PC-3 (cell line): ENCODE measurements around the gene KATNAL1. TPM values are rescaled to one million over a fixed set of nuclear protein-coding genes. Genes with fewer than 3 reads are reported as not detected.

Experiments
- ATAC-seq: fragments of 200-7000 bp; cut with Tn5 transposase; 2 replicates; pipeline ENCODE4 v1.9.1; 2020; ENCODE audit warnings: mild to moderate bottlenecking, moderate library complexity
- Bru-seq: library from RNA; stranded (reverse); fragments of 400-500 nt; gene quantifications from one replicate; lab custom pipeline; 2021; lab: Mats Ljungman, UMichigan
- BruChase-seq, 2 experiments: library from RNA; stranded (reverse); fragments of 400-500 nt; gene quantifications; one replicate each; lab custom pipeline; 2021; lab: Mats Ljungman, UMichigan
- BruUV-seq: library from RNA; stranded (reverse); fragments of 400-500 nt; replicated peaks from 2 replicates; lab custom pipeline; 2021; lab: Mats Ljungman, UMichigan
- CTCF ChIA-PET: fragments of 300-600 bp; sonication (Branson Sonifier 250); formaldehyde crosslinking; loops from one replicate; lab custom pipeline; 2022; ENCODE audit warnings: antibody characterized with exemption; lab: Charles Lee
- POLR2A ChIA-PET: fragments of 300-600 bp; sonication (Branson Sonifier 250); formaldehyde crosslinking; loops from one replicate; lab custom pipeline; 2022; ENCODE audit warnings: antibody characterized with exemption; ENCODE audit not compliant: unreplicated experiment; lab: Charles Lee
- DNase-seq: peaks from one replicate; pipeline ENCODE4 v3.0.0-alpha.2; 2015
- H2AFZ ChIP-seq: fragments of 300-600 bp; sonication (generic); 2 replicates; pipeline ENCODE4 v1.6.0; 2016; ENCODE audit warnings: antibody characterized with exemption, low read length
- H3F3A ChIP-seq: fragments of 300-600 bp; sonication (generic); one replicate; pipeline ENCODE4 v1.6.0; 2017; ENCODE audit warnings: antibody characterized with exemption, low read length, control low read depth, mild to moderate bottlenecking; ENCODE audit not compliant: unreplicated experiment
- H3K27ac ChIP-seq: fragments of 300-600 bp; sonication (generic); 2 replicates; pipeline ENCODE4 v1.5.1; 2016; ENCODE audit warnings: mild to moderate bottlenecking, low read length
- H3K27me3 ChIP-seq: fragments of 300-600 bp; sonication (generic); 2 replicates; pipeline ENCODE4 v1.6.1; 2016; ENCODE audit warnings: low read length, mixed read lengths
- H3K36me3 ChIP-seq: fragments of 300-600 bp; sonication (generic); 2 replicates; pipeline ENCODE4 v1.6.1; 2016; ENCODE audit warnings: low read depth, mixed run types, low read length, mixed read lengths
- H3K4me1 ChIP-seq: fragments of 300-600 bp; sonication (generic); 2 replicates; pipeline ENCODE4 v1.5.1; 2016; ENCODE audit warnings: low read length; ENCODE audit not compliant: insufficient read depth
- H3K4me2 ChIP-seq: fragments of 300-600 bp; sonication (generic); 2 replicates; pipeline ENCODE4 v1.6.0; 2016; ENCODE audit warnings: low read length
- H3K4me3 ChIP-seq: fragments of 300-600 bp; sonication (generic); 2 replicates; pipeline ENCODE4 v1.5.1; 2016; ENCODE audit warnings: mild to moderate bottlenecking, low read length, mixed read lengths
- H3K79me2 ChIP-seq: fragments of 300-600 bp; sonication (generic); 2 replicates; pipeline ENCODE4 v1.6.1; 2017; ENCODE audit warnings: low read length, mixed read lengths
- H3K9ac ChIP-seq: fragments of 300-600 bp; sonication (generic); 2 replicates; pipeline ENCODE4 v1.6.0; 2016; ENCODE audit warnings: mild to moderate bottlenecking, low read length
- H3K9me2 ChIP-seq: fragments of 300-600 bp; sonication (generic); replicated peaks from 2 replicates; pipeline ENCODE4 v1.6.1; 2016; ENCODE audit warnings: mixed run types, low read length, mixed read lengths
- H3K9me3 ChIP-seq: fragments of 300-600 bp; sonication (generic); 2 replicates; pipeline ENCODE4 v1.6.1; 2016; ENCODE audit warnings: low read length, mixed read lengths
- H4K20me1 ChIP-seq: fragments of 300-600 bp; sonication (generic); 2 replicates; pipeline ENCODE4 v1.6.1; 2016; ENCODE audit warnings: low read length, mixed read lengths
- EZH2 ChIP-seq: fragments of 300-600 bp; sonication (generic); IDR thresholded peaks from one replicate; pipeline ENCODE4 v1.6.1; 2017; ENCODE audit warnings: antibody characterized with exemption, mild to moderate bottlenecking, low read length; ENCODE audit not compliant: unreplicated experiment
- EZH2phosphoT487 ChIP-seq: fragments of 300-600 bp; sonication (generic); IDR thresholded peaks from 2 replicates; pipeline ENCODE4 v1.6.1; 2018; ENCODE audit warnings: mild to moderate bottlenecking, antibody characterized with exemption, low read length, borderline replicate concordance
- intact Hi-C: fragments of 100-400 bp; cut with micrococcal nuclease; formaldehyde crosslinking; loops from 2 replicates; pipeline ENCODE4 v1.9.0; 2023
- long read RNA-seq: library from polyadenylated mRNA; unstranded; transcript quantifications from one replicate; pipeline ENCODE4 v2.0.0, GENCODE V29; 2021; ENCODE audit not compliant: unreplicated experiment
- total RNA-seq: library from RNA; depleted of rRNA; stranded (reverse); fragments of >200 nt; gene quantifications from 2 replicates; pipeline ENCODE4 v1.2.3, GENCODE V29; 2014; rRNA removed
- TF ChIP-seq, protein P1 (sequence below): fragments of 300-600 bp; sonication (generic); conservative IDR thresholded peaks from 2 replicates; pipeline ENCODE4 v1.5.1; 2017; ENCODE audit warnings: antibody characterized with exemption, low read depth, mild to moderate bottlenecking, low read length

KATNAL1 gene
- 4.1 and 4.3 TPM in 2 replicates for total RNA-seq
- Bru-seq, nascent RNA: percentile 56 among the genes with signal in this experiment
- percentile 49 among the genes with signal in this experiment for BruChase-seq, experiment 1, labeled RNA remaining after a 6-hour chase
- percentile 46 among the genes with signal in this experiment for BruChase-seq, experiment 2, labeled RNA remaining after a 2-hour chase
- long read RNA-seq, full-length matches to known transcripts: 3 of 4 reads
- long read RNA-seq, partial matches to known transcripts: 0 of 4 reads
- long read RNA-seq, other reads (novel, unspliced or antisense): 1 of 4 reads

DNA sequence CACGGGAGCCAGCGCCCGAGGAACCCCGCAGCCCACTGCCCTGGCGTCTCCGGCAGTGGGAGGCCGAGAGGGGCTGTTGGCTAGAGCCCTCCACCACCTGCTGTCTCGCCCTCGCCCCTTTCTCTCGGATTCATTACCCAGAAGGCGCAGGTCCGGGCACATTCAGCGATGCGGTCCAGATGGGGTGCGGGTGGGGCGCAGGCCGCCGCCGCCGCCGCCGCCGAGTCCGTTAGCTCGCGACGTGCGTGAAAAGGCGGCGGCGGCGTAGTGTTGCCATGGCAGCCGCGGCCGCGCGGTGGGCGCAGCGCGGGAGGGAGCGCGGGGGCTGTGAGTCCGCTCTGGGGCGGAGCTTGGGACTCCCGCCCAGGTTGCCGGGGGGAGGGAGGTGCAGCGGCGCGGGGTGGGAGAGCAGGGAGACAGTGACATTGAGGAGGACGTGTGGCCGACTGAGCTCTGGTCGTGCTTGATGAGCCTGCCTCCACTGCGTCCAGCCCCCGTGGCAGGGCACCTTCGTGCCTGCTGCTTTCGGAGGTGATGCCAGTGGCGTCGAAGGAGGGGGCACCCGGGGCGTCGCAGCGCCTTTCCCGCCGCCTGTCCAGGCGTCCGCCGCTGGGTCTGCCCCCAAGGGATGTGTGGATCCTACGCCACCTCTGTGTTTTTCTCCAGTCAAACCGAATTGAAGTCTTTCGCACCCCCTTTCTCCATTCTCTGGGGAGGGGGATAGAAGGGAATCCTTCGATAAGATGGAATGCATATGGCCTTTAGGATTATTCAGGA is at the start of gene KATNAL1:
Gene KATNAL1, minus strand, starts transcription at position 358 of the 777 bp plus-strand sequence. CDS start 23,774 bp downstream, outside the sequence.
- no peaks in the 10 kb centered on the region for H3K27me3 ChIP-seq
- H3K36me3 ChIP-seq: no peaks in the 10 kb centered on the region
- no peaks in the 10 kb centered on the region for H3K9me3 ChIP-seq
- peak within 1 kb of the TSS; percentile 91 for H3K9ac ChIP-seq
- ATAC-seq (peak; percentile 73), DNase-seq (peak; percentile 55)
- ChIA-PET POLR2A (interaction anchor here (0.6 kb wide), 1 partner anchor 509 kb away, joined by 3 read pairs; no protein-coding TSS in a partner anchor), CTCF (interaction anchor here (0.8 kb wide), 1 partner anchor 175 kb away, joined by 4 read pairs; no protein-coding TSS in a partner anchor)
- peaks cover 16% of the 10 kb centered on the region for H3K4me1 ChIP-seq
- H3K4me2 ChIP-seq: peak within 1 kb of the TSS; percentile 87
- intact Hi-C loops: loop anchor here (5.0 kb wide), 1 partner anchor 50 kb away; no protein-coding TSS in a partner anchor
- TF ChIP-seq EZH2phosphoT487: no peak
- no peaks in the 10 kb centered on the region for H3F3A ChIP-seq
- H3K4me3 ChIP-seq: peak within 1 kb of the TSS; percentile 78
- H3K79me2 ChIP-seq: peaks cover 38% of the 10 kb centered on the region
- no peaks in the 10 kb centered on the region for H3K9me2 ChIP-seq
- H3K27ac ChIP-seq: peak within 1 kb of the TSS; percentile 26
- H2AFZ ChIP-seq: peak within 1 kb of the TSS; percentile 100
- no peaks in the 10 kb centered on the region for H4K20me1 ChIP-seq
- no TSS peak for BruUV-seq

DNA sequence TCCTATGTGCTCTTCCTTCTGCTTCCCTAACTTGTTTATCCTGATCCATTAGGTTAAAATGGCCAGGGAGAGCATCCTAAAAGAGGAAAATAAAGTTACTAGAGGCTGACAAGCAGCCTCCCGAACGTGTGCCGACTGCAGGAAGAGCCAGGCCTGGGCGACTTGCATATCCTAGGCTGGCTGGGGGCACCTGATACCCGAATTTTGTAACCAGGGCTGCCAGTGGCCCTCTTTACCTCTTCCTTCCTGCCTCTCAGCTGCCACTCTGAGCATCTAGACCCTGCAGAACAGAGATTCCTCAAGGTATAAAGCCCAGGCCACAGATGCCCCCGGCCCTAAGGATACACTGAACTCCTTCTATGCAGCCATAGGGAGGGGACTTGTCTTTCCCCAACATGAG is 48.5 kb upstream of the KATNAL1 start:
- BruUV-seq: no TSS peak
- ChIA-PET POLR2A (no interaction called here), CTCF (no interaction called here)
- H3K9me2 ChIP-seq: no peaks in the 10 kb centered on the region
- no peak overlapping the region for H3K4me2 ChIP-seq
- H3K9ac ChIP-seq: no peak overlapping the region
- TF ChIP-seq, protein P1, sequence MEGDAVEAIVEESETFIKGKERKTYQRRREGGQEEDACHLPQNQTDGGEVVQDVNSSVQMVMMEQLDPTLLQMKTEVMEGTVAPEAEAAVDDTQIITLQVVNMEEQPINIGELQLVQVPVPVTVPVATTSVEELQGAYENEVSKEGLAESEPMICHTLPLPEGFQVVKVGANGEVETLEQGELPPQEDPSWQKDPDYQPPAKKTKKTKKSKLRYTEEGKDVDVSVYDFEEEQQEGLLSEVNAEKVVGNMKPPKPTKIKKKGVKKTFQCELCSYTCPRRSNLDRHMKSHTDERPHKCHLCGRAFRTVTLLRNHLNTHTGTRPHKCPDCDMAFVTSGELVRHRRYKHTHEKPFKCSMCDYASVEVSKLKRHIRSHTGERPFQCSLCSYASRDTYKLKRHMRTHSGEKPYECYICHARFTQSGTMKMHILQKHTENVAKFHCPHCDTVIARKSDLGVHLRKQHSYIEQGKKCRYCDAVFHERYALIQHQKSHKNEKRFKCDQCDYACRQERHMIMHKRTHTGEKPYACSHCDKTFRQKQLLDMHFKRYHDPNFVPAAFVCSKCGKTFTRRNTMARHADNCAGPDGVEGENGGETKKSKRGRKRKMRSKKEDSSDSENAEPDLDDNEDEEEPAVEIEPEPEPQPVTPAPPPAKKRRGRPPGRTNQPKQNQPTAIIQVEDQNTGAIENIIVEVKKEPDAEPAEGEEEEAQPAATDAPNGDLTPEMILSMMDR: no peak
- ATAC-seq: no peak
- intact Hi-C loops: no loop called here
- H4K20me1 ChIP-seq: no peaks in the 10 kb centered on the region
- no peaks in the 10 kb centered on the region for H3F3A ChIP-seq
- H3K9me3 ChIP-seq: no peaks in the 10 kb centered on the region
- no peaks in the 10 kb centered on the region for H3K36me3 ChIP-seq
- no peaks in the 10 kb centered on the region for H3K27me3 ChIP-seq
- H3K79me2 ChIP-seq: no peaks in the 10 kb centered on the region
- no peak for DNase-seq
- H2AFZ ChIP-seq: no peak overlapping the region
- H3K4me3 ChIP-seq: no peak overlapping the region
- H3K4me1 ChIP-seq: no peaks in the 10 kb centered on the region
- H3K27ac ChIP-seq: no peak overlapping the region

DNA sequence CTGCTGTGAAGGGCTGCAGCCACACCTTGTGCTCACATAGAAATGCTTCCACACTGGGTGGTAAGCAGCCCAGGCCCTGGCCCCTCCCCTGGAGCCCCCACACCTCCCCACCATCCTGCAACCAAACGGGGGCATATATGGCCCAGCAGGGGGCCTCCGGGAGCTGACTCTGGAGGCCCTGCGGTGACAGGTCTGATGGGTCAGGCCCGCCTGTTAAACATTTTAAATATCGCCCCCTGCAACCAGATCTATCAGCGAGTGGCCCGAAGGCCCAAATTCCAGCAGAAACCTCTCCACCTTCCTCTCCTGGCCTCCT is 48.0 kb upstream of the KATNAL1 start:
- no TSS peak for BruUV-seq
- TF ChIP-seq EZH2: no peak
- TF ChIP-seq, protein P1: peak; percentile 23; the same call in 1 of the 2 replicates
- no peak overlapping the region for H3K4me3 ChIP-seq
- ATAC-seq: no peak
- CTCF ChIA-PET: no interaction called here
- DNase-seq: no peak
- no peaks in the 10 kb centered on the region for H3K9me3 ChIP-seq
- no peaks in the 10 kb centered on the region for H3F3A ChIP-seq
- H3K79me2 ChIP-seq: no peaks in the 10 kb centered on the region
- H3K27ac ChIP-seq: no peak overlapping the region
- H3K4me2 ChIP-seq: no peak overlapping the region
- no peak overlapping the region for H3K9ac ChIP-seq
- intact Hi-C loops: no loop called here
- H4K20me1 ChIP-seq: no peaks in the 10 kb centered on the region
- H2AFZ ChIP-seq: no peak overlapping the region
- no peaks in the 10 kb centered on the region for H3K9me2 ChIP-seq
- H3K4me1 ChIP-seq: no peaks in the 10 kb centered on the region
- POLR2A ChIA-PET: no interaction called here
- no peaks in the 10 kb centered on the region for H3K27me3 ChIP-seq
- no peaks in the 10 kb centered on the region for H3K36me3 ChIP-seq
